Measurements from ENCODE around the gene GSG1L2.

Gene GSG1L2

GRCh38 chr17:9771465-9771864 is 50.4 kb downstream of the GSG1L2 start:
- WGBS, 2 experiments, result 94% methylated on average over 27 of the region's 27 CpGs
- H3K27me3 ChIP-seq (ENCODE audit: control insufficient read depth, insufficient read depth, low read length, poor library complexity, severe bottlenecking), result no peaks in the 10 kb centered on the region
- H3K4me1 ChIP-seq (ENCODE audit: control insufficient read depth, insufficient read depth, low read length), result no peaks in the 10 kb centered on the region
- H3K9me3 ChIP-seq (ENCODE audit: control insufficient read depth, low read length), result no peaks in the 10 kb centered on the region
- no peak overlapping the region for H3K4me3 ChIP-seq (ENCODE audit: insufficient read depth, low read depth, low read length)
- H3K27ac ChIP-seq (ENCODE audit: insufficient read depth, low read depth, low read length, poor library complexity, severe bottlenecking), result no peak overlapping the region
- no peaks in the 10 kb centered on the region for H3K36me3 ChIP-seq (ENCODE audit: control insufficient read depth, insufficient read depth, low read length)

GRCh38 chr17:9769036-9769695 is 52.7 kb downstream of the GSG1L2 start:
- no peaks in the 10 kb centered on the region for H3K36me3 ChIP-seq (ENCODE audit: control insufficient read depth, insufficient read depth, low read length)
- H3K4me1 ChIP-seq (ENCODE audit: control insufficient read depth, insufficient read depth, low read length), result no peaks in the 10 kb centered on the region
- 88 to 92% methylated on average over 15 of the region's 15 CpGs for whole genome bisulfite sequencing, 2 experiments
- no peak overlapping the region for H3K27ac ChIP-seq (ENCODE audit: insufficient read depth, low read depth, low read length, poor library complexity, severe bottlenecking)
- no peaks in the 10 kb centered on the region for H3K27me3 ChIP-seq (ENCODE audit: control insufficient read depth, insufficient read depth, low read length, poor library complexity, severe bottlenecking)
- no peaks in the 10 kb centered on the region for H3K9me3 ChIP-seq (ENCODE audit: control insufficient read depth, low read length)
- no peak overlapping the region for H3K4me3 ChIP-seq (ENCODE audit: insufficient read depth, low read depth, low read length)

GRCh38 chr17:9768381-9768934 is 53.4 kb downstream of the GSG1L2 start:
- H3K4me1 ChIP-seq (ENCODE audit: control insufficient read depth, insufficient read depth, low read length), result no peaks in the 10 kb centered on the region
- 49 to 55% methylated on average over 5 of the region's 5 CpGs for WGBS, 2 experiments
- no peak overlapping the region for H3K27ac ChIP-seq (ENCODE audit: insufficient read depth, low read depth, low read length, poor library complexity, severe bottlenecking)
- H3K27me3 ChIP-seq (ENCODE audit: control insufficient read depth, insufficient read depth, low read length, poor library complexity, severe bottlenecking), result no peaks in the 10 kb centered on the region
- no peaks in the 10 kb centered on the region for H3K9me3 ChIP-seq (ENCODE audit: control insufficient read depth, low read length)
- H3K4me3 ChIP-seq (ENCODE audit: insufficient read depth, low read depth, low read length), result no peak overlapping the region
- H3K36me3 ChIP-seq (ENCODE audit: control insufficient read depth, insufficient read depth, low read length), result no peaks in the 10 kb centered on the region

GRCh38 chr17:9767432-9767991 is 54.4 kb downstream of the GSG1L2 start:
- WGBS, 2 experiments, result 93 to 94% methylated on average over 7 of the region's 7 CpGs
- no peaks in the 10 kb centered on the region for H3K27me3 ChIP-seq (ENCODE audit: control insufficient read depth, insufficient read depth, low read length, poor library complexity, severe bottlenecking)
- H3K4me3 ChIP-seq (ENCODE audit: insufficient read depth, low read depth, low read length), result no peak overlapping the region
- H3K36me3 ChIP-seq (ENCODE audit: control insufficient read depth, insufficient read depth, low read length), result no peaks in the 10 kb centered on the region
- no peaks in the 10 kb centered on the region for H3K4me1 ChIP-seq (ENCODE audit: control insufficient read depth, insufficient read depth, low read length)
- H3K27ac ChIP-seq (ENCODE audit: insufficient read depth, low read depth, low read length, poor library complexity, severe bottlenecking), result no peak overlapping the region
- H3K9me3 ChIP-seq (ENCODE audit: control insufficient read depth, low read length), result no peaks in the 10 kb centered on the region

GRCh38 chr17:9766970-9767369 is 54.9 kb downstream of the GSG1L2 start:
- no peaks in the 10 kb centered on the region for H3K4me1 ChIP-seq (ENCODE audit: control insufficient read depth, insufficient read depth, low read length)
- H3K4me3 ChIP-seq (ENCODE audit: insufficient read depth, low read depth, low read length), result no peak overlapping the region
- 84 to 86% methylated on average over 5 of the region's 5 CpGs for WGBS, 2 experiments
- H3K9me3 ChIP-seq (ENCODE audit: control insufficient read depth, low read length), result no peaks in the 10 kb centered on the region
- H3K27ac ChIP-seq (ENCODE audit: insufficient read depth, low read depth, low read length, poor library complexity, severe bottlenecking), result no peak overlapping the region
- H3K36me3 ChIP-seq (ENCODE audit: control insufficient read depth, insufficient read depth, low read length), result no peaks in the 10 kb centered on the region
- H3K27me3 ChIP-seq (ENCODE audit: control insufficient read depth, insufficient read depth, low read length, poor library complexity, severe bottlenecking), result no peaks in the 10 kb centered on the region

- Histone ChIP-seq H3K4me3 (ENCODE audit: insufficient read depth, low read depth, low read length) (no peak overlapping the region), H3K36me3 (ENCODE audit: control insufficient read depth, insufficient read depth, low read length) (no peaks in the 10 kb centered on the region), H3K27ac (ENCODE audit: insufficient read depth, low read depth, low read length, poor library complexity, severe bottlenecking) (no peak overlapping the region), H3K4me1 (ENCODE audit: control insufficient read depth, insufficient read depth, low read length) (no peaks in the 10 kb centered on the region), H3K27me3 (ENCODE audit: control insufficient read depth, insufficient read depth, low read length, poor library complexity, severe bottlenecking) (no peaks in the 10 kb centered on the region), H3K9me3 (ENCODE audit: control insufficient read depth, low read length) (no peaks in the 10 kb centered on the region)
- 90 to 92% methylated on average over 1 of the region's 1 CpG for WGBS, 2 experiments
Measured at GRCh38 chr17:9765322-9765721, 56.6 kb downstream of the GSG1L2 start.

- no peaks in the 10 kb centered on the region for H3K36me3 ChIP-seq (ENCODE audit: control insufficient read depth, insufficient read depth, low read length)
- no peaks in the 10 kb centered on the region for H3K27me3 ChIP-seq (ENCODE audit: control insufficient read depth, insufficient read depth, low read length, poor library complexity, severe bottlenecking)
- no peaks in the 10 kb centered on the region for H3K9me3 ChIP-seq (ENCODE audit: control insufficient read depth, low read length)
- no peak overlapping the region for H3K4me3 ChIP-seq (ENCODE audit: insufficient read depth, low read depth, low read length)
- 70 to 81% methylated on average over 4 of the region's 4 CpGs for WGBS, 2 experiments
- no peak overlapping the region for H3K27ac ChIP-seq (ENCODE audit: insufficient read depth, low read depth, low read length, poor library complexity, severe bottlenecking)
- H3K4me1 ChIP-seq (ENCODE audit: control insufficient read depth, insufficient read depth, low read length), result no peaks in the 10 kb centered on the region
Measured at GRCh38 chr17:9763643-9764042, 58.2 kb downstream of the GSG1L2 start.

- Histone ChIP-seq H3K27me3 (ENCODE audit: control insufficient read depth, insufficient read depth, low read length, poor library complexity, severe bottlenecking) (no peaks in the 10 kb centered on the region), H3K36me3 (ENCODE audit: control insufficient read depth, insufficient read depth, low read length) (no peaks in the 10 kb centered on the region), H3K27ac (ENCODE audit: insufficient read depth, low read depth, low read length, poor library complexity, severe bottlenecking) (no peak overlapping the region), H3K4me1 (ENCODE audit: control insufficient read depth, insufficient read depth, low read length) (no peaks in the 10 kb centered on the region), H3K9me3 (ENCODE audit: control insufficient read depth, low read length) (no peaks in the 10 kb centered on the region), H3K4me3 (ENCODE audit: insufficient read depth, low read depth, low read length) (no peak overlapping the region)
- WGBS, 2 experiments, result 100% methylated on average over 1 of the region's 1 CpG; no CpG with 5 or more reads in 1 of the 2 experiments
Measured at GRCh38 chr17:9760266-9760665, 61.6 kb downstream of the GSG1L2 start.

GRCh38 chr17:9755083-9755482 is 66.8 kb downstream of the GSG1L2 start:
- H3K4me3 ChIP-seq (ENCODE audit: insufficient read depth, low read depth, low read length), result no peak overlapping the region

More at GRCh38 chr17:9755083-9755482, 66.8 kb downstream of the GSG1L2 start:
- H3K36me3 ChIP-seq (ENCODE audit: control insufficient read depth, insufficient read depth, low read length), result no peaks in the 10 kb centered on the region
- no peaks in the 10 kb centered on the region for H3K9me3 ChIP-seq (ENCODE audit: control insufficient read depth, low read length)
- no peaks in the 10 kb centered on the region for H3K4me1 ChIP-seq (ENCODE audit: control insufficient read depth, insufficient read depth, low read length)
- no peak overlapping the region for H3K27ac ChIP-seq (ENCODE audit: insufficient read depth, low read depth, low read length, poor library complexity, severe bottlenecking)
- 81 to 86% methylated on average over 3 of the region's 3 CpGs for WGBS, 2 experiments
- no peaks in the 10 kb centered on the region for H3K27me3 ChIP-seq (ENCODE audit: control insufficient read depth, insufficient read depth, low read length, poor library complexity, severe bottlenecking)
